NB4 (cell line): ENCODE data around the gene NKAP.
A peak's percentile ranks its signal among the peaks of the same experiment; 100 is the strongest.

Experiments
- DNase-seq: peaks from one replicate; pipeline ENCODE4 v3.0.0; 2010; ENCODE audit warnings: low read depth
- H3K4me3 ChIP-seq: one replicate; pipeline ENCODE4 v1.5.1; 2011; ENCODE audit warnings: mild to moderate bottlenecking, low read depth, low read length, moderate library complexity
- MYC ChIP-seq: IDR thresholded peaks from 2 replicates; pipeline ENCODE4 v1.6.1; 2011; ENCODE audit warnings: low read depth, low read length
- POLR2A ChIP-seq: IDR thresholded peaks from 2 replicates; pipeline ENCODE4 v1.6.1; 2011; ENCODE audit warnings: mild to moderate bottlenecking; ENCODE audit not compliant: insufficient read length; ENCODE audit errors: extremely low read depth
- TF ChIP-seq, protein P1 (sequence below): IDR thresholded peaks from 2 replicates; pipeline ENCODE4 v1.6.1; 2011; ENCODE audit warnings: low read depth, low read length
- TF ChIP-seq, protein P2 (sequence below): IDR thresholded peaks from one replicate; pipeline ENCODE4 v1.5.1; 2012; ENCODE audit warnings: low read depth, low read length

NKAP gene

DNA sequence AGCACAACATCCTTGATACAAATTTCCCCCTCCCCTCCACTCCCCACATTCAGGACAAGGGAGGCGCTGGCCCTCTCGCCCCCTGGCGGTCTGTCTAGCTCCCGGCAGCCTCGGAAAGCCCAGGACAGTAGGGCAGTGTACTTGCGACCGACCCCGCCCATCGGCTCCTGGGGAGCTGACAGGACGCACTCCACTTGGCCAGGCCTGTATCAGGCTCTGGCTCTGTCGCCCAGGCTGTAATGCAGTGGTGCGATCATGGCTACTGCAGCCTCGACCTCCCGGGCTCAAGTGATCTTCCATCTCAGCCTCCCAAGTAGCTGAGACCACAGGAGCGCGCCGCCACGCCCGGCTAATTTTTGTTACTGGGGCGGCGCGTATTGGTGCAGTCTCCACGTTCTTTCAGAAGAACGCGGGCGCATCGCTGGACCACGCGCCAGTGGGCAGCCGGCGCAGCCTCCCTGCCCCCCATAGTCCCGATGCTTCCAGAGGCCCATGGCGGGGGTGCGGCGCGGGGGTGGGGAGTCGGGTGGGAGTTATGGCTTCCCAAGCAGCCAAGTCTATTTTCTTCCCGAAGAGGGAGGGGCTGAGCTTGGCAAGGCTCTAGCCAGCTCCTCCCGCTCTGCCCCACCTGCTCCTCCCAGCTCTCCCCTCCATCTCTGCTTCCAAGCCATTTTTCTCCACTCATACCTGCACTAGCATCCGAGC lies 55.7 kb downstream of the NKAP start:
- DNase-seq: no peak
- TF ChIP-seq POLR2A (no peak), MYC (no peak)
- TF ChIP-seq, protein P1, sequence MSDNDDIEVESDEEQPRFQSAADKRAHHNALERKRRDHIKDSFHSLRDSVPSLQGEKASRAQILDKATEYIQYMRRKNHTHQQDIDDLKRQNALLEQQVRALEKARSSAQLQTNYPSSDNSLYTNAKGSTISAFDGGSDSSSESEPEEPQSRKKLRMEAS: no peak
- TF ChIP-seq, protein P2, sequence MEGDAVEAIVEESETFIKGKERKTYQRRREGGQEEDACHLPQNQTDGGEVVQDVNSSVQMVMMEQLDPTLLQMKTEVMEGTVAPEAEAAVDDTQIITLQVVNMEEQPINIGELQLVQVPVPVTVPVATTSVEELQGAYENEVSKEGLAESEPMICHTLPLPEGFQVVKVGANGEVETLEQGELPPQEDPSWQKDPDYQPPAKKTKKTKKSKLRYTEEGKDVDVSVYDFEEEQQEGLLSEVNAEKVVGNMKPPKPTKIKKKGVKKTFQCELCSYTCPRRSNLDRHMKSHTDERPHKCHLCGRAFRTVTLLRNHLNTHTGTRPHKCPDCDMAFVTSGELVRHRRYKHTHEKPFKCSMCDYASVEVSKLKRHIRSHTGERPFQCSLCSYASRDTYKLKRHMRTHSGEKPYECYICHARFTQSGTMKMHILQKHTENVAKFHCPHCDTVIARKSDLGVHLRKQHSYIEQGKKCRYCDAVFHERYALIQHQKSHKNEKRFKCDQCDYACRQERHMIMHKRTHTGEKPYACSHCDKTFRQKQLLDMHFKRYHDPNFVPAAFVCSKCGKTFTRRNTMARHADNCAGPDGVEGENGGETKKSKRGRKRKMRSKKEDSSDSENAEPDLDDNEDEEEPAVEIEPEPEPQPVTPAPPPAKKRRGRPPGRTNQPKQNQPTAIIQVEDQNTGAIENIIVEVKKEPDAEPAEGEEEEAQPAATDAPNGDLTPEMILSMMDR: no peak
- no peak overlapping the region for H3K4me3 ChIP-seq

DNA sequence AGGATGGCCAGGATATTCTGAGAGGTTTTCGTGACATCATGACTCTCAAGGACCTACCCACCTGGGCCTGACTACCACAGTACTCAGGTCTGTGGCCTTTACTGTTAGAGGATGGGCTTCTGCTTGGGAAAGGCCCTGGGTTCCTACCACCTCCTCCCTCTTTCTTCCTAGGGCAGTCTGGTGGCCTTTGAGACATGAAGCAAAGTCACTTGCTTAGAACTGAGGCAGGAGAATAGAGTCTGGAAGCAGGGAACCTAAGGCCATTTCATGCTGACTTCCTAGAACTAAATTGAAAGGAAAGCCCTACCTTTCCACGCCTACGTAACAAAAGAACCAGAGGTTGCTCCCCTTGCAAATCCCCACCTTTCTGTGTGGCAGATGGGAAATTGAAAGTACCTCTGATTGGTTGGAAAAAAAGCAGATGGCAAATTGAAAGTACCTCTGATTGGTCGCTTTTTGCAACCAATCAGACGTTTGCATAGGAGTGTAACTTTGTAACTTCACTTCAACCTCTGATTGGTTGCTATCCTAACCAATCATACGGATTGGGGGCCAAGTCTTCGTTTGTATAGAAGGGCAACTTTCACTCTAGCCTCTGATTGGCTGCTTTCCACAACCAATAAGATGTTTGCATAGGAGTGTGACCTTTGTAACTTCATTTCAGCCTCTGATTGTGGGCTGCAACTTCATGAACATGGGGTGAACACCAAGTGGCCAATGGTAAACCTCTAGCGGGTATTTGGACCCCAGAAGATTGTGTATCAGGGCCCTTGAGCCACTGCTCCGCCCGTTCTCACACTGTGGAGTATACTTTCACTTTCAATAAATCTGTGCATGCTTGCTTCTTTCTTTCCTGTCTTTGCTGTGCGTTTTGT lies 57.8 kb downstream of the NKAP start:
- DNase-seq: peak; percentile 37
- TF ChIP-seq, protein P2: no peak
- TF ChIP-seq MYC: no peak
- no peak overlapping the region for H3K4me3 ChIP-seq

DNA sequence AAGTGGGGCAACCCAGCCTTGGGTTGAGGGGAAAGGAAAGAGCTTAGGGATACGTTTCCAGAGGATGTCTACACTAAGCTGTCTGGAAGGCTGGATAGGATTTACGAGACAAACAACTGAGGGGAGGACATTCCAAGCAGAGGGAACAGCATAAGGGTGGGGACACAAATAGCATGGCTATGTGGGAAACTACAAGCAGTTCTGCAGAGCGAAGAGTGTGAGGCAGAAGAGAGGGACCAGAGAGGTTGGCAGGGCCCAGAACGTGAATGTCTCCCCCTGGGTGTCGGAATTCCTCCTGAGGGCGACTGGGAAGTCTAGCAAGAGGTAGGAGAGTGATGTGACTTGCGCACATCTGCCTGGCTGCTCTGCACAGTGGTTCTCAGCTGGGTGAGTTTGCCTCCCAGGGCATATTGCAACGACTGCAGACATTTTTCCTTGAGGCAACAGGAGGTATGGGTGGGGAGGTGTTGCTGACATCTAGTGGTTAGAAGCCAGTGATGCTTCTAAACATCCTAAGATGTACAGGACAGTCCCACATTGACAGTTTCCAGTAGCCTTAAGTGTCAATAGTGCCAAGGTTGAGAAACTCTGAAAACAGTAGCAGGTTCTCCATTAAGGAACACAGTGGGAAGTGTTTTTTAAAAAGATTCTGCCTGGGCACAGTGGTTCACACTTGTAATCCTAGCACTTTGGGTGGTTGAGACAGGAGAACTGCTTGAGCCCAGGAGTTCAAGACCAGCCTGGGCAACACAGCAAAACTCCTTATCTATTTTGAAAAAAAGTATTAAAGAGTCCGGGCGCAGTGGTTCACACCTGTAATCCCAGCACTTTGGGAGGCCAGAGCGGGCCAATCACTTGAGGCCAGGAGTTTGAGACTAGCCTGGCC lies 62.8 kb downstream of the NKAP start:
- no peak for TF ChIP-seq POLR2A
- TF ChIP-seq, protein P2: peak; percentile 66
- TF ChIP-seq, protein P1: no peak
- peak; percentile 72 for DNase-seq
- H3K4me3 ChIP-seq: no peak overlapping the region

DNA sequence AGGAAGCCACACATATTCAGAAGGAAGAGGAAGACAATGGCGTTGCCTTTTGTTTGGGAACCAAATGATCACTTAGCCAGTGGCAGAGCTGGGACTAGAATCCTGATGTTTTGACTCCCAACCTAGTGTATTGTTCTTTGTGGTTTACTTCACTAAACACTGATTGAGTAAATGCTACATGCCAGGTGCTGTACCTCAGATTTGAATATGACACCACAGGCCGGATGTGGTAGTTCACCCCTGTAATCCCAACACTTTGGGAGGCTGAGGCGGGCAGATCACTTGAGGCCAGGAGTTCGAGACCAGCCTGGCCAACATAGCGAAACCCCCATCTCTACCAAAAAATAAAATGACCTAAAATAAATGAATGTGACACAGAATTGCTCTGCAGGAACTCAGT lies 63.5 kb downstream of the NKAP start:
- H3K4me3 ChIP-seq: no peak overlapping the region
- no peak for DNase-seq
- TF ChIP-seq, protein P2: no peak
- TF ChIP-seq MYC: no peak
- TF ChIP-seq, protein P1: no peak
- TF ChIP-seq POLR2A: no peak

DNA sequence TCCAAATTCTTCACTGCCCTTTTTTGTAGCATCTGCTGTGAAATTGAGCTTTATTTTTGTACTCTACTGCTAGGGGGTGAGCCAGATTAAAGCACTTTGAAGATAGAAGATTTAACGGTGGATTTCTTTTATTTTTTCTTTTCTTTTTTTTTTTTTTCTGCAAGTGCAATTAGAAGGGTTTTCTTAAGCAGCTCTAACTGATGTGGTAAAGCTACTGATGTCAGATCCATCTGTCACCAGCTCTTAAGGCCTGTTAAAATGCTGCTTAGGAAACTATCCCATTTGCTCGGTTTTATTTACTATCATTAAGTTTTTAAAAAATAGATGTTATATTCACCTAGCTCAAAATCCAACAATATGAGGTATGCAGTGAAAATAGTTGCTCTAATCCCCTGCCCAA lies 64.8 kb downstream of the NKAP start:
- no peak for DNase-seq
- no peak overlapping the region for H3K4me3 ChIP-seq
- no peak for TF ChIP-seq POLR2A
